ENCODE results near the gene VPS13D.

DNA sequence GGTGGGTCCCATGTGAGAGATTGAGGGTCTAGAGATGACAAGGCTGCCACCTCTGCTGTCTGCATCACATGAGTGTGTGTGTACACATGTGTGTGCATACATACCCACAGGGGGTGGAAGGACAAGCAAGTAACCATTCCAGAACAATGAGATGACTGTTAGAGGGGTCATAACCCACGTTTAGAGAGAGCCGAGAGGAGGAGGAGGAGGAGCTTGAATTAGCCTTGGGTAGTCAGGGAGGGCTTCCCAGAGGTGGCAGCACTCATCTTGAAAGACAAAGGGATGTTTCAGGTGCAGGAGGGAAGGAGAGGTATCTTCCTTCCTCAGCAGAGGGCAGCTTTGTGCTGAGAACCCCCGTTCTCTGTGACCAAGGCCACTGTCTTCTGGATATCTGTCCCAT lies 41.7 kb upstream of the VPS13D start:
- TF ChIP-seq, protein P1, sequence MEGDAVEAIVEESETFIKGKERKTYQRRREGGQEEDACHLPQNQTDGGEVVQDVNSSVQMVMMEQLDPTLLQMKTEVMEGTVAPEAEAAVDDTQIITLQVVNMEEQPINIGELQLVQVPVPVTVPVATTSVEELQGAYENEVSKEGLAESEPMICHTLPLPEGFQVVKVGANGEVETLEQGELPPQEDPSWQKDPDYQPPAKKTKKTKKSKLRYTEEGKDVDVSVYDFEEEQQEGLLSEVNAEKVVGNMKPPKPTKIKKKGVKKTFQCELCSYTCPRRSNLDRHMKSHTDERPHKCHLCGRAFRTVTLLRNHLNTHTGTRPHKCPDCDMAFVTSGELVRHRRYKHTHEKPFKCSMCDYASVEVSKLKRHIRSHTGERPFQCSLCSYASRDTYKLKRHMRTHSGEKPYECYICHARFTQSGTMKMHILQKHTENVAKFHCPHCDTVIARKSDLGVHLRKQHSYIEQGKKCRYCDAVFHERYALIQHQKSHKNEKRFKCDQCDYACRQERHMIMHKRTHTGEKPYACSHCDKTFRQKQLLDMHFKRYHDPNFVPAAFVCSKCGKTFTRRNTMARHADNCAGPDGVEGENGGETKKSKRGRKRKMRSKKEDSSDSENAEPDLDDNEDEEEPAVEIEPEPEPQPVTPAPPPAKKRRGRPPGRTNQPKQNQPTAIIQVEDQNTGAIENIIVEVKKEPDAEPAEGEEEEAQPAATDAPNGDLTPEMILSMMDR (IDR thresholded peaks at IDR 0.05 in 2 of 3, conservative IDR thresholded peaks at IDR 0.05 in 1 of 3; ENCODE audit: borderline replicate concordance in 1 of 3, insufficient read depth in 1 of 3, low read depth in 2 of 3, low read length in 2 of 3), result no peak
- TF ChIP-seq EGR1 (IDR thresholded peaks at IDR 0.05; ENCODE audit: low read depth) (no peak), EZH2 (IDR thresholded peaks at IDR 0.05) (no peak), JUND (IDR thresholded peaks at IDR 0.05) (no peak), EZH2phosphoT487 (IDR thresholded peaks at IDR 0.05; ENCODE audit: borderline replicate concordance) (no peak)

All from HCT116 (cell line).